ENCODE data around the gene RASSF8.

The RASSF8 gene

DNA sequence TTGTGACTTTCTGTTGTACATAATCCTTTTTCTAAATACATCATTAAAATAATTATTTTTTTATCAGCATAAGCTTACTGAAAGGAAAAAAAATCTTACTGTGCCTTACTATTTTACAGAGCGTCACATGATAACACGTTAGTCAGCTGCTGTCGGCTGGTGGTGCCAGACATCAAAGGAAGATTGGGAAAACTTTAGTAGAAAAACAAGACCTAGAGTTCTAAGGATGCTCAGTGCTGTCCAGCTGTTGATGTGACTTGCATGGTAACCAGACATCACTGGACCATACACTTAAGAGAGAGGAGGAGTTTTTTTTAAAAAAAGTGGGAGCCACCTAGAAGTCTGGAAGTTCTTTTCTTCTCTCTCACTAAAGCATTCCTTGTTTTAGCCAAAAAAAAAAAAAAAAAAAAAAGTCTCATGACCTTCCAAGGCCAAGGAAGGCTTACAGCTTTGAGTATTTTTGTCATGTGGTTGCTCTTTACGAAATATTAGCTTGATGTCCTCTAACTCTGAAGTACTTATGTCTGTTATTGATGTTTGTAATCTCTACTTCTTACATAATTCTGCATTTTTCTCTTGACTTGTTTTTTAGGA is 4.5 kb downstream of the RASSF8 start:
- no peak for DNase-seq

- DNase-seq, result no peak
Measured at GRCh38 chr12:25965682-25966081, 7.2 kb downstream of the RASSF8 start.

DNA sequence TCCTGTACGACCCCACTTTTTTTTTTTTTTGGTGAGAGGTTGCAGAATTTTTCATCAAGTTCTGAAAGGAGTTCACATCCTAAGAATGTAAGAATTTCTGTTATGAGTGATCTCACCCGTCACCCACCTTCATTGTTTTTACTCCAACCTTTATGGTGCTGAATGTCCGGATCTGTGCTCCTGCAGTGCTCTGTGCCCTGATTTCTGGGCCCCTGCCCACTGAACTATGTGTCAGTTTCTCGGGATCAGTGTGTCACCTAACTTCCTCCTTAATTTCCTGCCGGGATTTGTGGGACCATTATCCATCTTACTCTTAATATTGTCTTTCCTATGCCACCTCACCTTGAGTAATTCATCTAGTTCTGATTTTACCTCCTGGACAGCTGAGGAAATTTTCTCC is 11.6 kb downstream of the RASSF8 start:
- DNase-seq, result no peak

- DNase-seq, result no peak
Measured at GRCh38 chr12:25970916-25971653, 12.6 kb downstream of the RASSF8 start.

DNA sequence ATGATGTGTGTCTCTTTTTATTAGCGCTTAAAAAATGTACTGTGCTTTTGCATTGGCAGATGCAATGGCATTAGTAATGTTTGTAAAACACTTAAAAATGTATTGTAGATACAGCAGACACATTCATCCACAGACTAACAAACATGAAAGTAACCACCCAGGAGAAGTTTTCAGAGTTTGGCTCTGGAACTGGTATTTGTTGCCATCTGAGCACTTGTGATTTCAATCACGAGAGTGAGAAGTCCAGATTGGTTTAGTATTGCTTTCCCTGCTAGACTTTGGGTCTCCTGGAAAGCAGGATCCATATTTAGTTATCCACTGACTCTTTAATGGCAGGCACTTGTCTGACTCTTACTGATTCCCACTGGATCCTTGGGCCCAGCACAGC is 13.2 kb downstream of the RASSF8 start:
- DNase-seq, result no peak

- DNase-seq, result no peak
Measured at GRCh38 chr12:25972783-25973182, 14.3 kb downstream of the RASSF8 start.

GRCh38 chr12:25975179-25975578 is 16.7 kb downstream of the RASSF8 start:
- no peak for DNase-seq

GRCh38 chr12:25975682-25976081 is 17.2 kb downstream of the RASSF8 start:
- no peak for DNase-seq

- DNase-seq, result no peak
Measured at GRCh38 chr12:25976289-25976688, 17.8 kb downstream of the RASSF8 start.

DNA sequence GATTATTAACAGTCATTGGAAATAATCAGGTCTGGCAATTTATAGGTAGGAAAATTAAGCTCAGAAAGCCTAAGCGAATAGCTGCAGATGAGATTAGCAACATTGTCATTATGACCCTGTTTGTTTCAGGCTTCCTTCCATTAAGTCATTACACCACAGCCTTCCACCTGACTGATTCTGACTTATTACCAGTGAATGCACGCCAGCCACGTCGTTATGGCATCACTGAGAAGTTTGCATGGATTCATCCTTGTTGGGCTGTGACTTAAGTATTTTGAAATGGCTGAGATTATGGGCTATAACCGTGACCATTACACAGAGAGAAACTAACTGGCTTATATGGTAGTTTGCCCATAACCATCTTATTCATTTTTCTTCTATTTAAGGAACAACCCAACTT is 18.6 kb downstream of the RASSF8 start:
- DNase-seq, result no peak

GRCh38 chr12:25979059-25979458 is 20.6 kb downstream of the RASSF8 start:
- no peak for DNase-seq

DNA sequence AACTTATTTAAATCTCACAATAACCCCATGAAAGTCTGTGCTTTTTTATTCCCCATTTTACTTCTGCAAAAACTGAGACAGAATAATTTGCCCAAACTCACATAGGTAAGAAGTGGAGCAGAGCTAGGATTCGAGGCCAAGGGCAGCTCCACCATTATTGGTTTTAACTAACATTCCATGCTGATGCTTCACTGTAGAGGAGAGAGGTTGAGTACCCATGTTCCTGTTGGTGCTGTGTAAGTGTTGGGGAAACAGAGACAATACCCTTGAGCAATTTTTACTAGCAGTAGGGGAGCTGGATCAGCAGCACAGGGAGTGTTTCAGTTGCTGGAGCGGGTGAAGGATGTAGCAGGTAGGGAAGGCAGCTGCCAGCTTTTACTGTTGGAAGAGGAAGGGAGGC is 21.1 kb downstream of the RASSF8 start:
- no peak for DNase-seq

DNA sequence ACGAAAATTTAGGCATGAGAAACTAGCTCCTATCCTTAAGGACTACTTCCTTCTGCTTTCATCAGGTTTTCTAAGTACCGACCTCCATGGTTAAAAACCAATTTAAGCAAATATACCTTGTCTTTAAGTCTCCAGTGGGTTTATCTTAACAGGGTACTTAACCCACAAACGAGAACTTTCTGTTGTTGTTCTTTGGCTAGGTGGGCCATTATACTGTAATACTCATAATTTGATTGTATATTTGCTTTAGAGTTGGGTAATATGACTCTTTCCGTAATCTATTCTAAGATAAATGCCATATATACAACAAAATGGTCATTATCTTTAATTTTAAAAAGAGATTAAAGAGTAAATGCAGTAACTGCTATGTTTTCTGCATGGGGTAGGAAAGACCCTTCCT is 21.6 kb downstream of the RASSF8 start:
- no peak for DNase-seq

GRCh38 chr12:25981597-25981996 is 23.1 kb downstream of the RASSF8 start:
- DNase-seq, result no peak

GRCh38 chr12:25982416-25982815 is 23.9 kb downstream of the RASSF8 start:
- DNase-seq, result no peak

GRCh38 chr12:25983625-25984024 is 25.1 kb downstream of the RASSF8 start:
- no peak for DNase-seq

GRCh38 chr12:25984759-25985158 is 26.3 kb downstream of the RASSF8 start:
- no peak for DNase-seq

DNA sequence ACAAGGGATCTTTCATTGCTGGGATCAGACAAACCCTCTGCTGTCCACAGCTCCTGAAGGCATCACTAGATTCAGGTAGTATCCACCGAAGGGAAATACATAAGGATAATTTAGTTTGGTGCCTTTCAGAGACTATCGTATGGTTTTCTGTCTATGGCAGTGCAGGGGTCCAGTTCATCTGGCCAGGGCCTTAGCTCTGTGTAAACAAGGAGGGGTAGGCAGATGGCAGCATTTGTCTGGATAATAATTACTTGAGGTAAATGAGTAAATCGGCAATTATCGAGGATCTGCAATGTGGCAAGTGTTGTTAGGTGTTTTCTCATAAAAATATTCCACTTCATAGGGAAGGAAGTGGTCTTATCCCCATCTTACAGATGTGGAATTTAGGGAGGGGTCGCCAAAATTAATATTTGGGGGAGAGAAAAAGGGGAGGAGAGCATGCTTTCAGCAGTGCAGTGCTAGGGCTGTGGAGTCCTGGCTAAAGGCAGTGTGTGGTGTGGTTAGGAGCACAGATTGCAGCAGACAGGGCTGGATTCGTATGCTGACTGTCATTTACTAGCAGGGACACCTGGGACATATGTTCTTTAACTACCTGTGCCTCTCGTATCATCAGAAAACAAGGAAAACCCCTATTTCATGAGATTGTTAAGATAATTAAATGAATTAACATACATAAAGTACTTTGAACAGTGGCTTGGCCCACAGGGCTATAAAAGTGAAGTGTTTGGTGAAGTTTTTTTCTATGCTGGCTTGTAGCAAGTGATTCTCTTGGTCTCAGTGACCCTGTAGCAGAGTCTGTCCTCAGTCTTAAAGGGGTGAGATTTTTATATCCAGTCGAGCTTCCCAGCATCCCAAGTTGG is 27.1 kb downstream of the RASSF8 start:
- no peak for DNase-seq

DNA sequence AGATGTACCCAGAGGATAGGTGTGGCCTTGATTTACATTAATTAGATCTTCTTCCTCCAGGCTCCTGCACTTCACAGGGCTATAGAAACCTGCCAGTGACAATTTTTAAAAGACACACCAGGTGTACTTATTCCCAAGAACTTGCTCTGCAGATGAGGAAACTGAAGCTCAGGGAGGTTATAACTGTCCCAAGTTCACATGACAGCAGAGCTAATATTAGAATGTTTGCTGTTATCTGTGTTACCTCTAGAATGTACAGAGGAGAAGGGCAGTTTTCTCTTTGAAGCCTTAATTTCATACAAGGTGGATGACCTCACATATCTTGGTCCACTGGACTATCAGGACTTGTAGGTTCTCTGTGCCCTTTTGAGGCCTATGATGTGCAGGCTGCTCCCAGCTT is 27.7 kb downstream of the RASSF8 start:
- DNase-seq, result no peak

DNA sequence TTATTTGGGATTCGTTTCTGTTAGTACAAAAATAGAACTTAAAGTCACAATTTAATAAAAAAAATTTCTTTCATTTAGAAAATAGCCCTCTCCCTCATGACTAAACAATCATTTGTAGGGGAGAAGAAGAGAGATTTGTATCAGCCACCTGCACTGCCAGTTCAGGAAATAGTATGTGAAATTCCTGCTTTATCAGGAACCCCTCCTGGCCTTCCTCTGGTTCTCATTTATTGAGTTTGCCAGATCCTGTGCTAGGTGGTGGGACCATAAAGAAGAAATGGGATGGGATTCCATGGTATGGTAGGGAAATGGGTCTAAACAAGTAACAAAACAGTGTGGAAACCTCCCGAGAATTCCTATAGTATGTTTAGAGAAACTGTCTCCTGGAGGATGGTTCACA is 30.0 kb downstream of the RASSF8 start:
- DNase-seq, result no peak

GRCh38 chr12:25990495-25990894 is 32.0 kb downstream of the RASSF8 start:
- no peak for DNase-seq

- DNase-seq, result no peak
Measured at GRCh38 chr12:25992026-25992782, 33.7 kb downstream of the RASSF8 start.

Data from RPMI8226 (cell line).